GM12878 (cell line): ENCODE measurements around the gene C1orf74. TPM values are rescaled to one million over a fixed set of nuclear protein-coding genes. Genes with fewer than 3 reads are reported as not detected.

Experiments
- ATAC-seq: fragments of 200-7000 bp; cut with Tn5 transposase; 3 replicates; pipeline ENCODE4 v1.9.1; 2020; ENCODE audit warnings: mild to moderate bottlenecking, moderate library complexity
- BruUV-seq: library from RNA; stranded (reverse); fragments of 400-500 nt; replicated peaks from 2 replicates; lab custom pipeline; 2021; lab: Mats Ljungman, UMichigan
- CTCF ChIA-PET: fragments of 300-600 bp; sonication (Branson Sonifier 250); formaldehyde crosslinking; extraction: SDS; loops from one replicate; lab custom pipeline; 2021; ENCODE audit warnings: inconsistent platforms; lab: Yijun Ruan, JAX
- POLR2A ChIA-PET: fragments of 350-600 bp; formaldehyde crosslinking; extraction: SDS; loops from one replicate; lab custom pipeline; 2021; ENCODE audit warnings: inconsistent platforms; lab: Charles Lee
- RAD21 ChIA-PET: fragments of 300-600 bp; sonication (Branson Sonifier 250); formaldehyde crosslinking; loops from one replicate; lab custom pipeline; 2023; ENCODE audit warnings: antibody characterized with exemption; ENCODE audit not compliant: unreplicated experiment; lab: Charles Lee
- SMC1A ChIA-PET: fragments of 300-600 bp; sonication (Branson Sonifier 250); formaldehyde crosslinking; loops from one replicate; lab custom pipeline; 2023; ENCODE audit not compliant: unreplicated experiment, uncharacterized antibody; lab: Charles Lee
- DNase-seq: peaks from one replicate; pipeline ENCODE4 v3.0.0-alpha.2; 2011; ENCODE audit warnings: low read depth, low spot score
- FAIRE-seq: peaks from 3 replicates; lab custom pipeline; 2011; peaks lifted over from hg19 to GRCh38; lab: Jason Lieb, UNC
- H2AFZ ChIP-seq: 2 replicates; pipeline ENCODE4 v1.6.0; 2011; ENCODE audit warnings: low read depth, low read length, control low read depth; ENCODE audit not compliant: control insufficient read depth
- H3K27ac ChIP-seq: 2 replicates; pipeline ENCODE4 v1.5.1; 2011; ENCODE audit warnings: control low read depth; ENCODE audit not compliant: control insufficient read depth, insufficient read depth
- H3K27me3 ChIP-seq, 2 experiments: replicated peaks in 1 of 2; 2 replicates each; pipeline versions ENCODE4 v1.6.0 to v1.6.1; 2011; ENCODE audit warnings: low read length in 1 of 2; ENCODE audit not compliant: control insufficient read depth in 2 of 2, insufficient read depth in 2 of 2
- H3K36me3 ChIP-seq, 2 experiments: 2 replicates each; pipeline ENCODE4 v1.5.1; 2011; ENCODE audit warnings: low read length in 1 of 2; ENCODE audit not compliant: control insufficient read depth in 2 of 2, insufficient read depth in 2 of 2
- H3K4me1 ChIP-seq: 2 replicates; pipeline ENCODE4 v1.6.1; 2011; ENCODE audit warnings: mild to moderate bottlenecking, low read length, moderate library complexity, mixed read lengths; ENCODE audit not compliant: control insufficient read depth, insufficient read depth
- H3K4me2 ChIP-seq: 2 replicates; pipeline ENCODE4 v1.6.0; 2011; ENCODE audit warnings: control low read depth; ENCODE audit not compliant: control insufficient read depth, insufficient read depth
- H3K4me3 ChIP-seq: fragments of 200-600 bp; sonication (generic); 2 replicates; pipeline ENCODE4 v1.5.1; 2016
- H3K79me2 ChIP-seq: 2 replicates; pipeline ENCODE4 v1.6.0; 2011; ENCODE audit warnings: low read length; ENCODE audit not compliant: control insufficient read depth, insufficient read depth
- H3K9ac ChIP-seq: 2 replicates; pipeline ENCODE4 v1.8.0; 2011; ENCODE audit warnings: low read length, control low read depth, mixed read lengths; ENCODE audit not compliant: control insufficient read depth, insufficient read depth
- H3K9me3 ChIP-seq: replicated peaks from 3 replicates; pipeline ENCODE4 v1.5.1; 2011; ENCODE audit warnings: mild to moderate bottlenecking, low read length; ENCODE audit not compliant: control insufficient read depth, insufficient read depth
- H4K20me1 ChIP-seq: 2 replicates; pipeline ENCODE4 v1.6.0; 2011; ENCODE audit not compliant: control insufficient read depth, insufficient read depth
- KAT2A ChIP-seq: conservative IDR thresholded peaks from 2 replicates; pipeline ENCODE4 v1.6.1; 2011; ENCODE audit warnings: low read depth, low read length; ENCODE audit not compliant: control insufficient read depth
- MYB ChIP-seq: fragments of 150-350 bp; IDR thresholded peaks from 2 replicates; pipeline ENCODE4 v1.6.1; 2014; ENCODE audit warnings: mild to moderate bottlenecking, low read depth, low read length, borderline replicate concordance
- NFYB ChIP-seq: IDR thresholded peaks from 2 replicates; pipeline ENCODE4 v1.6.1; 2011; ENCODE audit warnings: low read depth, mild to moderate bottlenecking, low read length, improper control_type of control experiment, moderate library complexity; ENCODE audit not compliant: insufficient read depth
- NRF1 ChIP-seq: conservative IDR thresholded peaks from 2 replicates; pipeline ENCODE4 v1.6.1; 2011; ENCODE audit warnings: mild to moderate bottlenecking, low read depth, low read length, improper control_type of control experiment
- POLR2AphosphoS5 ChIP-seq: IDR thresholded peaks from 2 replicates; pipeline ENCODE4 v1.6.1; 2011; ENCODE audit warnings: mild to moderate bottlenecking, low read length, inconsistent platforms
- ZZZ3 ChIP-seq: IDR thresholded peaks from 2 replicates; pipeline ENCODE4 v1.6.1; 2011; ENCODE audit warnings: low read depth; ENCODE audit not compliant: control insufficient read depth, insufficient read length
- WGBS: methylation state at CpG from one replicate; pipeline ENCODE4 v1.1.6; 2016; ENCODE audit warnings: low lambda C conversion rate; ENCODE audit not compliant: insufficient replicate concordance, insufficient coverage; ENCODE audit errors: missing lambda C conversion rate; 5-methylcytosine and 5-hydroxymethylcytosine counted together
- in situ Hi-C: fragments of 300-500 bp; cut with MboI; formaldehyde crosslinking; loops from 9 replicates; pipeline ENCODE4 v1.14.3; 2018; ENCODE audit warnings: mixed read lengths
- intact Hi-C: fragments of 100-400 bp; cut with micrococcal nuclease; formaldehyde crosslinking; loops from one replicate; pipeline ENCODE4 v1.14.2; 2022; ENCODE audit not compliant: unreplicated experiment
- polyA plus RNA-seq, 11 experiments: library from polyadenylated mRNA; depleted of rRNA in 4 of 11; unstranded in 6 of 11; stranded (reverse) in 5 of 11; fragments of >200 nt; fragmentation: Nextera tagmentation in 4 of 11; fragmentation: Illumina TruSeq in 1 of 11; extraction: Ambion mirVana in 4 of 11; extraction: Trizol in 1 of 11; gene quantifications; 1 replicate in 1 of 11; 2 replicates in 10 of 11; pipeline versions ENCODE4 v1.2.1 to v1.2.3, GENCODE V29; 2011 to 2016; ENCODE audit warnings: inconsistent platforms in 2 of 11, missing spikeins in 2 of 11, low read depth in 1 of 11
- total RNA-seq, 4 experiments: library from RNA; depleted of rRNA in 3 of 4; stranded (reverse); fragments of >200 nt in 3 of 4; fragmentation: Illumina TruSeq in 1 of 4; extraction: Trizol in 1 of 4; gene quantifications; 2 replicates each; pipeline versions ENCODE4 v1.2.1 to v1.2.3, GENCODE V29; 2013 to 2021

The C1orf74 gene
- total and polyA plus RNA-seq, 10 of the 15 experiments (the other 5 are each of a cell fraction or from before 2014, with no cell fraction given) = 3.1 to 5.5 (median 3.6) TPM

DNA sequence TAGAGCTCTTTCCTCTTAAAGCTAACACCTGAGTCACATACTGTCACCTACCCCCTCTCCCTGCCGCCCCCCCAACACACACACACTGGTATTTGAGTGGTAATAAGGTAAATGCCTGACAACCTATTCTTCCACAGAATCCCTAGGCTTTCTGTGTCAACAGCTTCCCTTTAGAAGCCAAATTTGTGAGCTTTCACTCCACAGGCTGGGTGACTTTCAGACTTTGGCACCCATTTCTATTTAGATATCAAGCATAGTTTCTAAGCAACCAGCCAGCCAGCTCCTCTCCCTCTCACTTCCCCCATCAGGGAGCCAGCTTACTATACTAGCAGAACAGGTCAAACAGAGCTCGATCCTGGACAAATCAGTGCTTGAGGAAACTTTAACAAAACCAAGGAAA lies 3.2 kb upstream of the C1orf74 start:
- 0% methylated on average over 2 of the region's 2 CpGs for WGBS
- H3K4me3 ChIP-seq = no peak overlapping the region
- no peaks in the 10 kb centered on the region; a peak in 1 of 4 replicates for H3K36me3 ChIP-seq
- peaks cover 2 to 4% of the 10 kb centered on the region in 2 experiments; a peak in 3 of 4 replicates for H3K27me3 ChIP-seq
- no peak overlapping the region; the same call in 1 of the 2 replicates for H2AFZ ChIP-seq
- 0 out of 2 replicates have a peak, but pooled peaks cover 2% of the 10 kb centered on the region for H3K4me1 ChIP-seq
- no peak overlapping the region for H3K4me2 ChIP-seq
- no peaks in the 10 kb centered on the region for H4K20me1 ChIP-seq
- H3K79me2 ChIP-seq = peaks cover 7% of the 10 kb centered on the region
- FAIRE-seq = no peak
- H3K27ac ChIP-seq = no peak overlapping the region
- H3K9ac ChIP-seq = no peak overlapping the region
- ChIA-PET CTCF (interaction anchor here (0.9 to 6.0 kb wide), 9 partner anchors 10 to 40 kb away, joined by 3 to 72 read pairs (median 5); partner anchors contain the start of gene UTP25), RAD21 (interaction anchor here (1.0 to 2.9 kb wide), 8 partner anchors 12 to 40 kb away, joined by 3 to 16 read pairs (median 6); partner anchors contain the start of gene UTP25), POLR2A (interaction anchor here (0.8 to 1.3 kb wide), 6 partner anchors 12 to 52 kb away, joined by 3 to 6 read pairs (median 3); no protein-coding TSS in a partner anchor), SMC1A (interaction anchor here (0.8 to 4.1 kb wide), 15 partner anchors 12 to 113 kb away, joined by 3 to 24 read pairs (median 4); partner anchors contain the start of genes G0S2 and TRAF3IP3)
- no peak for ATAC-seq
- no TSS peak for BruUV-seq
- intact Hi-C loops = no loop called here
- no peak for TF ChIP-seq NRF1
- TF ChIP-seq ZZZ3 = no peak
- TF ChIP-seq NFYB = no peak
- no peak for TF ChIP-seq MYB
- no peak for TF ChIP-seq KAT2A
- TF ChIP-seq POLR2AphosphoS5 = no peak
- no peak for DNase-seq
- H3K9me3 ChIP-seq = no peaks in the 10 kb centered on the region; the same call in 1 of the 3 replicates
- in situ Hi-C loops = no loop called here
